Left lung (tissue), 10 donors: ENCODE data around the gene SLC45A2. TPM values are rescaled to one million over a fixed set of nuclear protein-coding genes. Genes with fewer than 3 reads are reported as not detected.

Experiments
- ATAC-seq: fragments of 200-7000 bp; cut with Tn5 transposase; one replicate; pipeline ENCODE4 v1.9.1; 2020; ENCODE audit warnings: moderate library complexity
- DNase-seq, 4 donors: peaks; one replicate each; pipeline ENCODE4 v3.0.0-alpha.2; 2013 to 2020
- H3K27ac ChIP-seq, 2 donors: fragments of 200-600 bp; sonication (generic) in 1 of 2; one replicate each; pipeline versions ENCODE4 v1.5.0 to v1.8.0; 2020 to 2021
- H3K27me3 ChIP-seq, 2 donors: fragments of 200-600 bp; sonication (generic) in 1 of 2; one replicate each; pipeline versions ENCODE4 v1.5.0 to v1.8.0; 2020 to 2021
- H3K36me3 ChIP-seq, 2 donors: fragments of 200-600 bp; sonication (generic) in 1 of 2; one replicate each; pipeline versions ENCODE4 v1.5.0 to v1.8.0; 2020 to 2021
- H3K4me1 ChIP-seq, 2 donors: fragments of 200-600 bp; one replicate each; pipeline ENCODE4 v1.8.0; 2021
- H3K4me3 ChIP-seq, 2 donors: fragments of 200-600 bp; sonication (generic) in 1 of 2; one replicate each; pipeline versions ENCODE4 v1.5.0 to v1.8.0; 2020 to 2021; ENCODE audit warnings: mild to moderate bottlenecking in 1 of 2
- H3K9me3 ChIP-seq, 2 donors: fragments of 200-600 bp; sonication (generic) in 1 of 2; one replicate each; pipeline versions ENCODE4 v1.5.0 to v1.8.0; 2020 to 2021
- CTCF ChIP-seq, 2 donors: fragments of 200-600 bp; sonication (generic) in 1 of 2; IDR thresholded peaks; one replicate each; pipeline versions ENCODE4 v1.5.0 to v1.8.0; 2021; ENCODE audit warnings: antibody characterized with exemption in 2 of 2
- intact Hi-C, 2 donors: fragments of 100-400 bp; cut with DNase I; formaldehyde crosslinking; loops; one replicate each; pipeline versions ENCODE4 v1.11.2 to v1.14.2; 2022
- polyA plus RNA-seq, 6 donors: library from polyadenylated mRNA; unstranded; fragments of 120-200 nt; gene quantifications; one replicate each; pipeline ENCODE4 v1.2.1, GENCODE V29; 2013; ENCODE audit not compliant: insufficient read length in 6 of 6
- total RNA-seq, 2 donors: library from RNA; stranded (reverse); fragmentation: NEBNext Ultra II Directional; extraction: Animal tissue kit (Norgen Biotek cat#: 25700); gene quantifications; one replicate each; pipeline ENCODE4 v1.2.1, GENCODE V29; 2021
- donor health status: DM: no; HTN: yes; CAD: no.
- donor health status: DM: no; HTN: no; CAD: no.

The SLC45A2 gene
- total and polyA plus RNA-seq, 8 donors: 0.08 to 0.42 (median 0.12) TPM; not detected in 3

- H3K27me3 ChIP-seq: no peaks in the 10 kb centered on the region
- H3K27ac ChIP-seq: no peak overlapping the region
- H3K4me1 ChIP-seq: no peaks in the 10 kb centered on the region
- H3K4me3 ChIP-seq: no peak overlapping the region
- TF ChIP-seq CTCF (IDR thresholded peaks at IDR 0.05): no peak
- ATAC-seq (peak; percentile 29), DNase-seq (no peak)
- peaks cover 0 to 12% of the 10 kb centered on the region in 2 donors for H3K36me3 ChIP-seq
- no peaks in the 10 kb centered on the region for H3K9me3 ChIP-seq
- intact Hi-C loops: no loop called here
Observed at GRCh38 chr5:33994845-33995244, 10.4 kb upstream of the SLC45A2 start.

DNA sequence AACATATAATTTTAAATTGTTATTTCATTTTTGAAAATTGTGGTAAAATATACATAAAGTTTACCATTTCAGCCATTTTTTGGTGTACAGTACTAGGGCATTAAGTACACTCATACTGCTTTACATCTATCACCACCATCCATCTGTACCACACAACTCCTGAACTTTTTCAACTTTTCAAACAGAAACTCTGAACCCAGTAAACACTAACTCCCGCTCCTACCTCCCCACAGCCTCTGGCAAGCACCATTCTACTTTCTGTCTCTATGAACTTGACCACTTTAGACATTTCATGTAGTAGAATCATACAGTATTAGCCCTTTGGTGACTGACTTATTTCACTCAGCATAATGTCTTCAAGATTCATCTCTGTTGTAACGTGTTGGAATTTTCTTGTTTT, 8.4 kb upstream of the SLC45A2 start:
- Histone ChIP-seq H3K27ac (no peak overlapping the region), H3K4me1 (no peaks in the 10 kb centered on the region), H3K27me3 (no peaks in the 10 kb centered on the region), H3K36me3 (peaks cover 0 to 27% of the 10 kb centered on the region in 2 donors), H3K4me3 (no peak overlapping the region), H3K9me3 (no peaks in the 10 kb centered on the region)
- intact Hi-C loops: no loop called here
- DNase-seq: no peak
- ATAC-seq: no peak
- TF ChIP-seq CTCF (IDR thresholded peaks at IDR 0.05): no peak

DNA sequence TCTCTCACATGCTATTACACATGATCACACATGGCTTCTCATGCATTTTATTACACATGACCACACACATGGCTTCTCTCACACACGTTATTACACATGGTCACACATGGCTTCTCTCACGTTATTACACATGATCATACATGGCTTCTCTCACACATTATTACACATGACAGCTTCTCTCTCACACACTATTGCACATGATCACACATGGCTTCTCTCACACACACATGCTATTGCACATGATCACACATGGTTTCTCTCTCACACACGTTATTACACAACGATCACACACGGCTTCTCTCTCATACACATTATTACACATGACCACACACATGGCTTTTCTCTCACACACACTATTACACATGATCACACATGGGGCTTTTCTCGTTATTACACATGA, 954 bp upstream of the SLC45A2 start:
- no peaks in the 10 kb centered on the region for H3K4me1 ChIP-seq
- H3K27ac ChIP-seq: no peak overlapping the region
- TF ChIP-seq CTCF (IDR thresholded peaks at IDR 0.05): no peak
- H3K9me3 ChIP-seq: no peaks in the 10 kb centered on the region
- DNase-seq (no peak), ATAC-seq (no peak)
- peaks cover 0 to 27% of the 10 kb centered on the region in 2 donors for H3K36me3 ChIP-seq
- intact Hi-C loops: no loop called here
- no peaks in the 10 kb centered on the region for H3K27me3 ChIP-seq
- H3K4me3 ChIP-seq: no peak overlapping the region

- no peak for ATAC-seq
- intact Hi-C loops: no loop called here
Observed at GRCh38 chr5:33984178-33984577, 315 bp downstream of the SLC45A2 start.

More at GRCh38 chr5:33984178-33984577, 315 bp downstream of the SLC45A2 start:
- no peak for TF ChIP-seq CTCF (IDR thresholded peaks at IDR 0.05)
- peaks cover 0 to 25% of the 10 kb centered on the region in 2 donors for H3K36me3 ChIP-seq
- H3K9me3 ChIP-seq: no peaks in the 10 kb centered on the region
- no peak overlapping the region for H3K27ac ChIP-seq
- no peaks in the 10 kb centered on the region for H3K4me1 ChIP-seq
- DNase-seq: peak in 1 of 4 donors; percentile 67
- no peaks in the 10 kb centered on the region for H3K27me3 ChIP-seq
- H3K4me3 ChIP-seq: no peak overlapping the region
